ENCODE measurements around the gene ARHGEF17.
"Not testable (repeated sequence)": the region's sequence is repeated elsewhere in the genome, so short reads cannot be mapped to it uniquely, and the experiment has no call there.

Gene ARHGEF17

GRCh38 chr11:73273222-73273895 is 34.7 kb upstream of the ARHGEF17 start:
- DNase-seq = no peak

- DNase-seq = not testable (repeated sequence)
These were observed 33.9 kb upstream of the ARHGEF17 start for GRCh38 chr11:73274191-73274590.

GRCh38 chr11:73274722-73275380 is 33.2 kb upstream of the ARHGEF17 start:
- DNase-seq = no peak

GRCh38 chr11:73275381-73275750 is 32.7 kb upstream of the ARHGEF17 start:
- no peak for DNase-seq

- DNase-seq = no peak
These were observed 30.6 kb upstream of the ARHGEF17 start for GRCh38 chr11:73277467-73277866.

GRCh38 chr11:73280626-73281025 is 27.4 kb upstream of the ARHGEF17 start:
- no peak for DNase-seq

GRCh38 chr11:73281201-73281741 is 26.8 kb upstream of the ARHGEF17 start:
- DNase-seq = no peak

GRCh38 chr11:73281796-73282660 is 26.0 kb upstream of the ARHGEF17 start:
- DNase-seq = no peak

- DNase-seq = no peak
These were observed 24.6 kb upstream of the ARHGEF17 start for GRCh38 chr11:73283276-73284000.

- no peak for DNase-seq
These were observed 24.0 kb upstream of the ARHGEF17 start for GRCh38 chr11:73284106-73284505.

GRCh38 chr11:73285721-73286120 is 22.4 kb upstream of the ARHGEF17 start:
- DNase-seq = no peak

GRCh38 chr11:73286240-73286810 is 21.8 kb upstream of the ARHGEF17 start:
- DNase-seq = no peak

GRCh38 chr11:73287400-73288101 is 20.5 kb upstream of the ARHGEF17 start:
- no peak for DNase-seq

- no peak for DNase-seq
These were observed 19.7 kb upstream of the ARHGEF17 start for GRCh38 chr11:73288192-73288872.

- DNase-seq = peak in 44 of 51 donors; percentile 23 to 78 (median 58)
These were observed 19.0 kb upstream of the ARHGEF17 start for GRCh38 chr11:73288873-73289707.

GRCh38 chr11:73290536-73290935 is 17.5 kb upstream of the ARHGEF17 start:
- DNase-seq = no peak

- no peak for DNase-seq
These were observed 16.9 kb upstream of the ARHGEF17 start for GRCh38 chr11:73291196-73291595.

GRCh38 chr11:73291781-73292524 is 16.1 kb upstream of the ARHGEF17 start:
- no peak for DNase-seq

All from hypothalamus (tissue), 51 donors.